GM23338 (cell line): Measurements from ENCODE around the gene STXBP5. TPM values are rescaled to one million over a fixed set of nuclear protein-coding genes. Genes with fewer than 3 reads are reported as not detected.

ENCODE experiments used
- ATAC-seq: fragments of 200-7000 bp; cut with Tn5 transposase; 3 replicates; pipeline ENCODE4 v1.9.1; 2020
- DNase-seq: peaks from one replicate; pipeline ENCODE4 v3.0.0-alpha.2; 2015; ENCODE audit warnings: low spot score
- H2AFZ ChIP-seq: fragments of 200-600 bp; sonication (generic); 2 replicates; pipeline ENCODE4 v1.8.0; 2016; ENCODE audit warnings: antibody characterized with exemption, mild to moderate bottlenecking, moderate library complexity
- H3F3A ChIP-seq: fragments of 200-600 bp; sonication (generic); replicated peaks from 2 replicates; pipeline ENCODE4 v1.8.0; 2017; ENCODE audit warnings: antibody characterized with exemption, mixed run types, low read depth
- H3K27ac ChIP-seq: fragments of 200-600 bp; sonication (generic); 2 replicates; pipeline ENCODE4 v1.6.1; 2016; ENCODE audit warnings: low read depth
- H3K27me3 ChIP-seq: fragments of 200-600 bp; sonication (generic); 2 replicates; pipeline ENCODE4 v1.8.0; 2016; ENCODE audit warnings: mild to moderate bottlenecking, mixed run types, moderate library complexity; ENCODE audit not compliant: insufficient read depth
- H3K36me3 ChIP-seq: fragments of 200-600 bp; sonication (generic); 2 replicates; pipeline ENCODE4 v1.8.0; 2016; ENCODE audit warnings: mild to moderate bottlenecking; ENCODE audit not compliant: insufficient read depth
- H3K4me1 ChIP-seq: fragments of 200-600 bp; sonication (generic); 2 replicates; pipeline ENCODE4 v1.8.0; 2016; ENCODE audit warnings: mild to moderate bottlenecking, moderate library complexity; ENCODE audit not compliant: insufficient read depth
- H3K4me2 ChIP-seq: fragments of 200-600 bp; sonication (generic); 2 replicates; pipeline ENCODE4 v1.7.1; 2017; ENCODE audit warnings: mixed run types
- H3K4me3 ChIP-seq: fragments of 200-600 bp; sonication (generic); 2 replicates; pipeline ENCODE4 v1.6.1; 2016; ENCODE audit warnings: mixed run types
- H3K79me2 ChIP-seq: fragments of 200-600 bp; sonication (generic); replicated peaks from 2 replicates; pipeline ENCODE4 v1.8.0; 2017; ENCODE audit warnings: mild to moderate bottlenecking; ENCODE audit not compliant: insufficient read depth
- H3K9me2 ChIP-seq: fragments of 200-600 bp; sonication (generic); 2 replicates; pipeline ENCODE4 v1.8.0; 2017; ENCODE audit not compliant: insufficient read depth
- H4K20me1 ChIP-seq: fragments of 200-600 bp; sonication (generic); replicated peaks from 2 replicates; pipeline ENCODE4 v1.8.0; 2017; ENCODE audit warnings: mild to moderate bottlenecking; ENCODE audit not compliant: insufficient read depth
- H3K27ac Mint-ChIP-seq: 2 replicates; pipeline ENCODE4 v1.8.0; 2020; ENCODE audit warnings: inconsistent platforms, mild to moderate bottlenecking, moderate library complexity, mixed read lengths
- H3K27me3 Mint-ChIP-seq: 3 replicates; pipeline ENCODE4 v1.8.0; 2022; ENCODE audit warnings: low read depth, mild to moderate bottlenecking, moderate library complexity, mixed read lengths, inconsistent platforms; ENCODE audit not compliant: insufficient read depth, poor library complexity
- H3K36me3 Mint-ChIP-seq: 3 replicates; pipeline ENCODE4 v1.8.0; 2021; ENCODE audit warnings: low read depth, mild to moderate bottlenecking, inconsistent platforms, moderate library complexity, mixed read lengths
- H3K4me1 Mint-ChIP-seq: 3 replicates; pipeline ENCODE4 v1.8.0; 2020; ENCODE audit warnings: mild to moderate bottlenecking, inconsistent platforms, mixed read lengths
- H3K4me3 Mint-ChIP-seq: 3 replicates; pipeline ENCODE4 v1.8.0; 2021; ENCODE audit warnings: moderate library complexity, mild to moderate bottlenecking, inconsistent platforms, mixed read lengths
- H3K9me3 Mint-ChIP-seq: 3 replicates; pipeline ENCODE4 v1.8.0; 2020; ENCODE audit warnings: moderate library complexity, mild to moderate bottlenecking, inconsistent platforms, mixed read lengths
- CREB1 ChIP-seq: fragments of 250-450 bp; sonication (Bioruptor Pico); IDR thresholded peaks from 2 replicates; pipeline ENCODE4 v1.5.0; 2020; ENCODE audit warnings: low read depth, mild to moderate bottlenecking, moderate library complexity
- EZH2 ChIP-seq: fragments of 200-600 bp; sonication (generic); IDR thresholded peaks from one replicate; pipeline ENCODE4 v1.8.0; 2017; ENCODE audit warnings: antibody characterized with exemption, mild to moderate bottlenecking, low read depth; ENCODE audit not compliant: unreplicated experiment
- EZH2phosphoT487 ChIP-seq: fragments of 200-600 bp; sonication (generic); IDR thresholded peaks from one replicate; pipeline ENCODE4 v1.8.1; 2018; ENCODE audit warnings: antibody characterized with exemption; ENCODE audit not compliant: unreplicated experiment
- JUNB ChIP-seq: IDR thresholded peaks from one replicate; pipeline ENCODE4 v1.6.1; 2016; ENCODE audit warnings: antibody characterized with exemption; ENCODE audit not compliant: unreplicated experiment
- NANOG ChIP-seq: IDR thresholded peaks from 2 replicates; pipeline ENCODE4 v1.6.1; 2016; ENCODE audit warnings: antibody characterized with exemption, borderline replicate concordance
- REST ChIP-seq: IDR thresholded peaks from one replicate; pipeline ENCODE4 v1.6.1; 2018; ENCODE audit warnings: antibody characterized with exemption; ENCODE audit not compliant: unreplicated experiment
- STAT1 ChIP-seq: IDR thresholded peaks from one replicate; pipeline ENCODE4 v1.6.1; 2016; ENCODE audit warnings: antibody characterized with exemption; ENCODE audit not compliant: unreplicated experiment
- ZNF114 ChIP-seq: fragments of 250-450 bp; sonication (Bioruptor Pico); IDR thresholded peaks from 2 replicates; pipeline ENCODE4 v1.5.0; 2020; ENCODE audit warnings: mild to moderate bottlenecking, moderate library complexity
- ZNF331 ChIP-seq: fragments of 250-450 bp; sonication (Bioruptor Pico); IDR thresholded peaks from 2 replicates; pipeline ENCODE4 v1.5.0; 2020; ENCODE audit warnings: low read depth, mild to moderate bottlenecking, moderate library complexity
- ZNF462 ChIP-seq: fragments of 250-450 bp; sonication (Bioruptor Pico); IDR thresholded peaks from 2 replicates; pipeline ENCODE4 v1.5.0; 2020; ENCODE audit warnings: mild to moderate bottlenecking, moderate library complexity
- polyA plus RNA-seq: library from polyadenylated mRNA; unstranded; fragments of >200 nt; fragmentation: Nextera tagmentation; extraction: Ambion mirVana; gene quantifications from 2 replicates; pipeline ENCODE4 v1.2.1, GENCODE V29; 2016
- total RNA-seq: library from RNA; depleted of rRNA; stranded (reverse); fragments of >200 nt; shearing (Covaris generic); gene quantifications from 2 replicates; pipeline ENCODE4 v1.2.3, GENCODE V29; 2014

STXBP5 gene
- total and polyA plus RNA-seq, 2 experiments from 2014 or later, result 3.9 to 17.8 TPM

GRCh38 chr6:147166992-147167391 lies 37.2 kb upstream of the STXBP5 start (continued):
- TF ChIP-seq EZH2, result no peak
- TF ChIP-seq ZNF114 (CRISPR knock-in tag), result no peak
- TF ChIP-seq STAT1, result no peak
- TF ChIP-seq EZH2phosphoT487, result no peak
- TF ChIP-seq ZNF331 (CRISPR knock-in tag), result no peak

- H3K4me2 ChIP-seq, result no peak overlapping the region
- Mint-ChIP-seq H3K4me1 (peaks cover 5% of the 10 kb centered on the region; the same call in 2 of the 3 replicates), H3K27me3 (no peaks in the 10 kb centered on the region), H3K27ac (no peak overlapping the region), H3K36me3 (no peaks in the 10 kb centered on the region), H3K4me3 (no peak overlapping the region), H3K9me3 (no peaks in the 10 kb centered on the region)
- H3K9me2 ChIP-seq, result 0 out of 2 replicates have a peak, but pooled peaks cover 11% of the 10 kb centered on the region
- no peaks in the 10 kb centered on the region for H3K36me3 ChIP-seq
- no peaks in the 10 kb centered on the region for H3K4me1 ChIP-seq
- 0 out of 2 replicates have a peak overlapping the region, but pooled peaks have one; percentile 47 for H3K27ac ChIP-seq
- H3K4me3 ChIP-seq, result no peak overlapping the region
- no peaks in the 10 kb centered on the region for H3F3A ChIP-seq
- no peaks in the 10 kb centered on the region for H3K79me2 ChIP-seq
- ATAC-seq (no peak), DNase-seq (no peak)
- H4K20me1 ChIP-seq, result no peaks in the 10 kb centered on the region
- 0 out of 2 replicates have a peak overlapping the region, but pooled peaks have one; percentile 52 for H2AFZ ChIP-seq
- no peaks in the 10 kb centered on the region for H3K27me3 ChIP-seq
- TF ChIP-seq NANOG (no peak), EZH2phosphoT487 (no peak), ZNF331 (CRISPR knock-in tag) (no peak), CREB1 (CRISPR knock-in tag) (no peak), REST (no peak)
Observed at GRCh38 chr6:147167576-147168461, 36.4 kb upstream of the STXBP5 start.

- Histone ChIP-seq H3K36me3 (no peaks in the 10 kb centered on the region), H3K27ac (no peak overlapping the region), H4K20me1 (no peaks in the 10 kb centered on the region), H3K27me3 (no peaks in the 10 kb centered on the region), H3K9me2 (0 out of 2 replicates have a peak, but pooled peaks cover 4% of the 10 kb centered on the region), H3K4me3 (no peak overlapping the region), H3K4me2 (no peak overlapping the region), H2AFZ (no peak overlapping the region), H3F3A (no peaks in the 10 kb centered on the region), H3K79me2 (no peaks in the 10 kb centered on the region), H3K4me1 (no peaks in the 10 kb centered on the region)
- DNase-seq, result no peak
- Mint-ChIP-seq H3K4me1 (peaks cover 5% of the 10 kb centered on the region; the same call in 2 of the 3 replicates), H3K27me3 (no peaks in the 10 kb centered on the region), H3K4me3 (no peak overlapping the region), H3K9me3 (no peaks in the 10 kb centered on the region), H3K36me3 (no peaks in the 10 kb centered on the region), H3K27ac (no peak overlapping the region)
- no peak for ATAC-seq
- TF ChIP-seq ZNF462 (CRISPR knock-in tag) (no peak), EZH2phosphoT487 (no peak), ZNF114 (CRISPR knock-in tag) (no peak), JUNB (no peak)
Observed at GRCh38 chr6:147169529-147169928, 34.7 kb upstream of the STXBP5 start.
